Testis (tissue), 3 donors: Measurements from ENCODE around the gene HK2. TPM values are rescaled to one million over a fixed set of nuclear protein-coding genes. Genes with fewer than 3 reads are reported as not detected.

ENCODE experiments used
- DNase-seq: peaks from one replicate; pipeline ENCODE4 v3.0.0-alpha.2; 2019
- H3K27ac ChIP-seq, 2 donors: fragments of 200-600 bp; sonication (generic); one replicate each; pipeline ENCODE4 v1.5.1; 2019
- H3K27me3 ChIP-seq: fragments of 200-600 bp; sonication (generic); one replicate; pipeline ENCODE4 v1.5.1; 2019
- H3K36me3 ChIP-seq: fragments of 200-600 bp; sonication (generic); one replicate; pipeline ENCODE4 v1.5.1; 2017; ENCODE audit warnings: low read depth; ENCODE audit errors: missing control alignments
- H3K4me1 ChIP-seq: fragments of 200-600 bp; sonication (generic); one replicate; pipeline ENCODE4 v1.5.1; 2019
- H3K4me3 ChIP-seq, 2 donors: fragments of 200-600 bp; sonication (generic); one replicate each; pipeline ENCODE4 v1.5.1; 2017 to 2019
- H3K9me3 ChIP-seq: fragments of 200-600 bp; sonication (generic); one replicate; pipeline ENCODE4 v1.5.1; 2017
- POLR2A ChIP-seq: fragments of 450-650 bp; IDR thresholded peaks from one replicate; pipeline ENCODE4 v1.6.1; 2017; ENCODE audit warnings: antibody characterized with exemption, mild to moderate bottlenecking, moderate library complexity
- WGBS, 2 donors: methylation state at CpG; one replicate each; pipeline ENCODE4 v1.1.5; 2018; 5-methylcytosine and 5-hydroxymethylcytosine counted together
- intact Hi-C: fragments of 100-400 bp; cut with DNase I; formaldehyde crosslinking; loops from one replicate; pipeline ENCODE4 v1.15.1; 2023; ENCODE audit warnings: low total_unique reads
- polyA plus RNA-seq: library from polyadenylated mRNA; stranded (reverse); fragments of 350-450 nt; fragmentation: Illumina TruSeq; extraction: RNeasy Lipid Tissue Mini Kit (QIAGEN cat#74804); gene quantifications from one replicate; pipeline ENCODE4 v1.2.3, GENCODE V29; 2014; ENCODE audit warnings: low read depth, low replicate concordance; ENCODE audit not compliant: insufficient read depth
- total RNA-seq, 2 donors: library from RNA; depleted of rRNA; stranded (reverse); fragments of >200 nt; gene quantifications; one replicate each; pipeline ENCODE4 v1.2.3, GENCODE V29; 2016
- TF ChIP-seq, protein P1 (sequence below), 3 experiments: fragments of 450-650 bp in 2 of 3; fragments of 200-600 bp in 1 of 3; sonication (generic) in 1 of 3; IDR thresholded peaks; one replicate each; pipeline ENCODE4 v1.5.1; 2016 to 2019; ENCODE audit warnings: antibody characterized with exemption in 3 of 3, mild to moderate bottlenecking in 2 of 3, moderate library complexity in 1 of 3

HK2 gene
- total and polyA plus RNA-seq, 3 donors from 2014 or later: 83.5 to 164 (median 142) TPM

DNA sequence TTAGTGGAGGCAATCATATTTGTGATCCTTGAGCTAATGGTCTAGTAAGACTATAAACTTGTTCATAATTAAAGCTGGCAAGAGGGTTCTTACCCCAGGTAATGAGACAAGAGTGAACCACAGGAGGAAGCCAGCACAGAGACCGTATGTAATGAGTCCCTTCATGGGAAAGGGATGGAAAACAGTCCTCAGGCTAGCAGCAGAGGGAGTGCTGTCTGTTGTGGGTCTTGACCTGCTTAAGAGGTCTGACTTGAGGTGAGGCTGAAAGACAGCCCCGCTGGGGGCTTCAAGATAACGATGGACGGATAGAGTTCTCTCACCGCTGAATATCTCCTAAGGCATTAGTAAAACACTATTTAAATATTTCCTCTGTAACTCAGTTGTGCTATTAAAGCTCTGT is 108.3 kb downstream of the HK2 start:
- 87 to 88% methylated on average over 5 of the region's 5 CpGs for whole genome bisulfite sequencing, 2 donors
- H3K36me3 ChIP-seq: no peaks in the 10 kb centered on the region
- DNase-seq: no peak
- no peaks in the 10 kb centered on the region for H3K4me1 ChIP-seq
- H3K27ac ChIP-seq: no peak overlapping the region
- no peaks in the 10 kb centered on the region for H3K27me3 ChIP-seq
- intact Hi-C loops: no loop called here
- no peak overlapping the region for H3K4me3 ChIP-seq
- TF ChIP-seq, protein P1, sequence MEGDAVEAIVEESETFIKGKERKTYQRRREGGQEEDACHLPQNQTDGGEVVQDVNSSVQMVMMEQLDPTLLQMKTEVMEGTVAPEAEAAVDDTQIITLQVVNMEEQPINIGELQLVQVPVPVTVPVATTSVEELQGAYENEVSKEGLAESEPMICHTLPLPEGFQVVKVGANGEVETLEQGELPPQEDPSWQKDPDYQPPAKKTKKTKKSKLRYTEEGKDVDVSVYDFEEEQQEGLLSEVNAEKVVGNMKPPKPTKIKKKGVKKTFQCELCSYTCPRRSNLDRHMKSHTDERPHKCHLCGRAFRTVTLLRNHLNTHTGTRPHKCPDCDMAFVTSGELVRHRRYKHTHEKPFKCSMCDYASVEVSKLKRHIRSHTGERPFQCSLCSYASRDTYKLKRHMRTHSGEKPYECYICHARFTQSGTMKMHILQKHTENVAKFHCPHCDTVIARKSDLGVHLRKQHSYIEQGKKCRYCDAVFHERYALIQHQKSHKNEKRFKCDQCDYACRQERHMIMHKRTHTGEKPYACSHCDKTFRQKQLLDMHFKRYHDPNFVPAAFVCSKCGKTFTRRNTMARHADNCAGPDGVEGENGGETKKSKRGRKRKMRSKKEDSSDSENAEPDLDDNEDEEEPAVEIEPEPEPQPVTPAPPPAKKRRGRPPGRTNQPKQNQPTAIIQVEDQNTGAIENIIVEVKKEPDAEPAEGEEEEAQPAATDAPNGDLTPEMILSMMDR (IDR thresholded peaks at IDR 0.05): no peak
- no peak for TF ChIP-seq POLR2A
- H3K9me3 ChIP-seq: no peaks in the 10 kb centered on the region

Other genes with a start within 250 kb of the HK2 start
- gene M1AP, start 185.8 kb upstream of the HK2 start, total RNA-seq: 10 to 100 TPM; 11.7 to 14.0 TPM
- 21.4 TPM for gene M1AP, start 185.8 kb upstream of the HK2 start, polyA plus RNA-seq
- 10 to 100 TPM; 13.3 to 14.3 TPM for gene SEMA4F, start 179.9 kb upstream of the HK2 start, total RNA-seq
- gene SEMA4F, start 179.9 kb upstream of the HK2 start, polyA plus RNA-seq: 9.1 TPM
- 10 to 100 TPM; 28.0 to 37.8 TPM for gene POLE4, start 124.5 kb downstream of the HK2 start, total RNA-seq
- 66.1 TPM for gene POLE4, start 124.5 kb downstream of the HK2 start, polyA plus RNA-seq